ENCODE results near the gene IPO8. TPM values are rescaled to one million over a fixed set of nuclear protein-coding genes. Genes with fewer than 3 reads are reported as not detected.

The IPO8 gene
- total and polyA plus RNA-seq, 12 donors, result 7.3 to 30.7 (median 23.8) TPM

DNA sequence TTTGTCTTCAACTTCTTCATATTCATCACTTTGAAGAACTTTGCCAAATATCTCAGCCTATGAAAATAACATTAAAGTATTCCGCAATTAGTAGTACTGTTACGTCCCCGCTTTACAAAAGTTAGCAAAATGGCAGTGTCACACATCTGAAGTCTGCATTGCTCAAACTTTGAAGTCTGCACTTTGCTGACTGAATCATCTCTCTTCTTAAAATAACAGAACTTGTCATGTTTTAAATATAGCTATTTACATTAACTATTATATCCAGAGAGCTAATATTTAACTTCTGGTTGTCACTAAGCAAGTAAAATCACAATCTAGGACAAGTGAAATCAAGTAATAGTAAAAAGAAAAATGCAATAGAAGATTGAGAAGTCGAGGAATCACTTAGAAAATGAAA is 34.5 kb downstream of the IPO8 start:
- DNase-seq (no peak), ATAC-seq (no peak)
- 74 to 75% methylated on average over 4 of the region's 4 CpGs for WGBS, 2 donors
- TF ChIP-seq, protein P1, sequence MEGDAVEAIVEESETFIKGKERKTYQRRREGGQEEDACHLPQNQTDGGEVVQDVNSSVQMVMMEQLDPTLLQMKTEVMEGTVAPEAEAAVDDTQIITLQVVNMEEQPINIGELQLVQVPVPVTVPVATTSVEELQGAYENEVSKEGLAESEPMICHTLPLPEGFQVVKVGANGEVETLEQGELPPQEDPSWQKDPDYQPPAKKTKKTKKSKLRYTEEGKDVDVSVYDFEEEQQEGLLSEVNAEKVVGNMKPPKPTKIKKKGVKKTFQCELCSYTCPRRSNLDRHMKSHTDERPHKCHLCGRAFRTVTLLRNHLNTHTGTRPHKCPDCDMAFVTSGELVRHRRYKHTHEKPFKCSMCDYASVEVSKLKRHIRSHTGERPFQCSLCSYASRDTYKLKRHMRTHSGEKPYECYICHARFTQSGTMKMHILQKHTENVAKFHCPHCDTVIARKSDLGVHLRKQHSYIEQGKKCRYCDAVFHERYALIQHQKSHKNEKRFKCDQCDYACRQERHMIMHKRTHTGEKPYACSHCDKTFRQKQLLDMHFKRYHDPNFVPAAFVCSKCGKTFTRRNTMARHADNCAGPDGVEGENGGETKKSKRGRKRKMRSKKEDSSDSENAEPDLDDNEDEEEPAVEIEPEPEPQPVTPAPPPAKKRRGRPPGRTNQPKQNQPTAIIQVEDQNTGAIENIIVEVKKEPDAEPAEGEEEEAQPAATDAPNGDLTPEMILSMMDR (IDR thresholded peaks at IDR 0.05), result no peak
- no peak overlapping the region for H3K4me3 ChIP-seq
- H3K27me3 ChIP-seq, result no peaks in the 10 kb centered on the region
- H3K27ac ChIP-seq, result no peak overlapping the region
- H3K9me3 ChIP-seq, result no peaks in the 10 kb centered on the region
- H3K36me3 ChIP-seq, result peaks cover 0 to 100% (median 53%) of the 10 kb centered on the region in 9 donors
- no peaks in the 10 kb centered on the region for H3K4me1 ChIP-seq
- intact Hi-C loops (cut with DNase I), result no loop called here

DNA sequence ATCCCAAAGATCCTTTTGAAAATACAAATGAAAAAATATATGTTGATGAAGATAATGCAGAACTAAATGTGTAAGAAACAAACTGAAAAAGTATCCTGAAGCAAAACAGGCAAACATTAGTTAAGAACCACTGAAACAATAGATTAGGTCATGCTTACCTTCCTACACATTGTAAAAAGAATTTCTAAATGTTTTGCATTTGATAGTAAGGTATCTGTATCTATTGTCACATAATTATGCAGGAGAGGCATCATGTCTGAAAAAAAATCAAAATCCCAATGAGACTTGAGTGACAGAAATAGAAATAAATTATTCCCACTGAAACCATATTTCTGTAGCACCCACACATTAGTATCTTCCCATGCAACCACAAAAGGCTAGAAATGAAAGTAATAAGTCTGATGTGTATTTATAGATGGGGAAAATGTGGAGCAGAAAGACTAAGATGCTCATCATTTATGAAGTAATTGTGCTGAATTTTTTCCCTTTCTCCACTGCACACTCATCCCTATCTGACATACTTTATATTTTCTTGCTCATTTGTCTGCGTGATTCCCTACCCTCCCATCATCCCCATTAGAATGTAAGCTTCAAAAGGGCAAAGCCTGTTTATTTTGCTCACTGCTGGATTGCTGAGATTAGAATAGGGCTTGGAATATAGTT is 43.5 kb downstream of the IPO8 start:
- no peaks in the 10 kb centered on the region for H3K9me3 ChIP-seq
- peaks cover 0 to 5% (median 0%) of the 10 kb centered on the region in 9 donors for H3K4me1 ChIP-seq
- 97 to 98% methylated on average over 1 of the region's 1 CpG for WGBS, 2 donors
- H3K27ac ChIP-seq, result no peak overlapping the region
- ATAC-seq, result no peak
- no peak overlapping the region for H3K4me3 ChIP-seq
- TF ChIP-seq, protein P1 (IDR thresholded peaks at IDR 0.05), result no peak
- no peak for DNase-seq
- intact Hi-C loops (cut with DNase I), result no loop called here
- peaks cover 0 to 97% (median 12%) of the 10 kb centered on the region in 9 donors for H3K36me3 ChIP-seq
- H3K27me3 ChIP-seq, result no peaks in the 10 kb centered on the region

DNA sequence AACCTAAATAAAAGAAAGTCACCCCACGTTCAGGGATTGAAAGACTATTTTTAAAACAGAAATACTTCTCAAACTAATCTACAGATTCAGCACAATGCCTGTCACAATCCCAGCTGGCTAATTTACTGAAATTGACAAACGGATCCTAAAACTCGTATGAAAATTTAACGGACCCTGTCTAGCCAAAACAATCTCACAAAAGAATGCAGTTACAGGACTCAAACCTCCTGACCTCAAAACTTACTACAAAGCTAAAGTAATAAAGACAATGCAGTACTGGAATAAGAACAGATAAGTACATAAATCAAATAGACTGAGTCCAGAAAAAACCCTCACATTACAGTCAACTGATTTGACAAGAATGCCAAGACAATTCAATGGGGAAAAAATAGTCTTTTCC is 48.8 kb downstream of the IPO8 start:
- ATAC-seq (no peak), DNase-seq (no peak)
- Histone ChIP-seq H3K36me3 (peaks cover 0 to 73% (median 6%) of the 10 kb centered on the region in 9 donors), H3K9me3 (no peaks in the 10 kb centered on the region), H3K4me1 (no peaks in the 10 kb centered on the region), H3K27me3 (no peaks in the 10 kb centered on the region), H3K4me3 (no peak overlapping the region), H3K27ac (no peak overlapping the region)
- 55 to 56% methylated on average over 4 of the region's 4 CpGs for WGBS, 2 donors
- TF ChIP-seq, protein P1 (IDR thresholded peaks at IDR 0.05), result no peak
- intact Hi-C loops (cut with DNase I), result no loop called here

DNA sequence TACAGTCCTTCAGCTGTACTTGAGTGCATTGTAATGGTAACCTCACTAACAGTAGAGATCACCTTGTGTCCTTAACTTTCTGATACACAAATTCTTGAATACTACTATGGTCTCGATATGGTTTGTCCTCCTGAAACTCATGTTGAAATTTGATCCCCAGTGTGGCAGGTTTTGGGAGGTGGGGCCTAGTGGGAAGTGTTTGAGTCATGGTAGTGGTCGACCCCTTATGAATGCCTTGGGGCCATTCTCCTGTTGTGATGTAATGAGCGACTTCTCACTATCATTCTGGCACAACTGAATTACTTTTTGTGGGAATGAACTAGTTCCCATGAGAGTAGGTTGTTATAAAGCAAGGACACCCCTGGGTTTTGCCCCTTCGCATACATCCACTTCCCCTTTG is 52.3 kb downstream of the IPO8 start:
- ATAC-seq (no peak), DNase-seq (no peak)
- Histone ChIP-seq H3K27me3 (no peaks in the 10 kb centered on the region), H3K27ac (no peak overlapping the region), H3K4me3 (no peak overlapping the region), H3K36me3 (peaks cover 0 to 66% (median 15%) of the 10 kb centered on the region in 9 donors), H3K9me3 (no peaks in the 10 kb centered on the region), H3K4me1 (no peaks in the 10 kb centered on the region)
- intact Hi-C loops (cut with DNase I), result no loop called here
- TF ChIP-seq, protein P1 (IDR thresholded peaks at IDR 0.05), result no peak
- 93 to 98% methylated on average over 4 of the region's 4 CpGs for WGBS, 2 donors

Data from heart right ventricle (tissue), 16 donors.